ENCODE measurements around the gene ACTBL2. TPM values are rescaled to one million over a fixed set of nuclear protein-coding genes. Genes with fewer than 3 reads are reported as not detected.

Gene ACTBL2
- total RNA-seq, 1 experiment from 2014 or later = not detected

- ChIA-PET POLR2A (ENCODE audit: low non-redundant PET) (no interaction called here), CTCF (no interaction called here)
- BruUV-seq (replicated peaks) = no TSS peak
- Histone ChIP-seq H3K27ac (ENCODE audit: low read depth, low read length, poor library complexity, severe bottlenecking) (no peak overlapping the region), H3K36me3 (ENCODE audit: insufficient read depth, low read length, poor library complexity, severe bottlenecking) (no peaks in the 10 kb centered on the region), H3K27me3 (replicated peaks; ENCODE audit: insufficient read depth, low read depth, low read length, poor library complexity) (no peaks in the 10 kb centered on the region), H3K4me1 (ENCODE audit: insufficient read depth, low read length, poor library complexity, severe bottlenecking) (peaks cover 17% of the 10 kb centered on the region), H3K4me3 (ENCODE audit: low read depth, low read length, poor library complexity, severe bottlenecking) (no peak overlapping the region), H3K9me3 (ENCODE audit: low read depth, low read length, poor library complexity, severe bottlenecking) (no peaks in the 10 kb centered on the region)
- intact Hi-C loops (cut with micrococcal nuclease; ENCODE audit: unreplicated experiment) = no loop called here
- TF ChIP-seq, protein P1, sequence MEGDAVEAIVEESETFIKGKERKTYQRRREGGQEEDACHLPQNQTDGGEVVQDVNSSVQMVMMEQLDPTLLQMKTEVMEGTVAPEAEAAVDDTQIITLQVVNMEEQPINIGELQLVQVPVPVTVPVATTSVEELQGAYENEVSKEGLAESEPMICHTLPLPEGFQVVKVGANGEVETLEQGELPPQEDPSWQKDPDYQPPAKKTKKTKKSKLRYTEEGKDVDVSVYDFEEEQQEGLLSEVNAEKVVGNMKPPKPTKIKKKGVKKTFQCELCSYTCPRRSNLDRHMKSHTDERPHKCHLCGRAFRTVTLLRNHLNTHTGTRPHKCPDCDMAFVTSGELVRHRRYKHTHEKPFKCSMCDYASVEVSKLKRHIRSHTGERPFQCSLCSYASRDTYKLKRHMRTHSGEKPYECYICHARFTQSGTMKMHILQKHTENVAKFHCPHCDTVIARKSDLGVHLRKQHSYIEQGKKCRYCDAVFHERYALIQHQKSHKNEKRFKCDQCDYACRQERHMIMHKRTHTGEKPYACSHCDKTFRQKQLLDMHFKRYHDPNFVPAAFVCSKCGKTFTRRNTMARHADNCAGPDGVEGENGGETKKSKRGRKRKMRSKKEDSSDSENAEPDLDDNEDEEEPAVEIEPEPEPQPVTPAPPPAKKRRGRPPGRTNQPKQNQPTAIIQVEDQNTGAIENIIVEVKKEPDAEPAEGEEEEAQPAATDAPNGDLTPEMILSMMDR (conservative IDR thresholded peaks at IDR 0.05; ENCODE audit: low read depth, low read length) = no peak
- no peak for TF ChIP-seq EZH2 (IDR thresholded peaks at IDR 0.05; ENCODE audit: borderline replicate concordance, low read depth, low read length, poor library complexity, severe bottlenecking)
- DNase-seq (ENCODE audit: low spot score) = no peak
These were observed 26.0 kb downstream of the ACTBL2 start for GRCh38 chr5:57456531-57457135.

DNA sequence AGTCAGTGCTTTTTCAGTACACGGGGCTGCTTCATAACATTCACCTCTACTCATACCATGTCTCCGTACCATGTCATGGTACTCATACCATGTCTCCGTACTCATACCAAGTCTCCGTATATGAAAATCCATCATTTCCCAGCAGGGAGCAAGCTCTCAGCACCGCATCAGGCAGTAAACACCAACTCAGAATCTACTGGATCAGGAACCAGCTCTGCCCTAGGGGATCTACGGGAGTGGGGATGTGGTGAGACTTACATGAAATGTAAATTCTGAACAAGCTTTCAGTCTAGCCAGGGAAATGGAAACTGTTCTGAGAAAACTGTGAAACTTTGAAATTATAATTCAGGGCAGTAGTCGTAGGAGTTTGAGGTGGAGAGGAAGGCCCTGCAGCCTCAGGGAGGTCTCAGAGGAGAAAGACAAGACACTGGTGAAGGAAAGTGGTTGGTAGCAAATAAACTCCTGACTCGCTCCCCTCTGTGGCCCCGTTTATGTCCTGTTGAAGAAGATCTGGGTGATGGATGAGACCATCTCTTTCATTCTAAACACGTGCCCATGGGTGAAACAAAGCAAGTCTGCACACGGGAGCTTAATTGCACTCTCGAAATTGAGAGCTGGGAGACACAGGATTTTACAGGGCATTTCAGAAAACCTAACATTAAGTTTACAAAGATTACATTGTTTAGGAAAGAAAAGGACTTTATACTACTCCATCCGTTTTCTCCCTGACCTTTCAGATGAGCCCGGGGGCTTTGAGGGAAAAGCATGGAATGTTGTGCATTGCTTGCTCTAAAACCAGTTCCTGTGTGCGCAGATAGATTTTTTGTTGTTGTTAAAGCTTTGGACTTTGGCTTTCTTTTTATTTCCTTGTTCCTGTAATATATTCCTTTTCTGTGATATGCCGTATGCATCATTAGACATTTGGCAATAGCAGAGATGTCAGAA lies 26.8 kb downstream of the ACTBL2 start:
- Histone ChIP-seq H3K4me3 (ENCODE audit: low read depth, low read length, poor library complexity, severe bottlenecking) (no peak overlapping the region), H3K4me1 (ENCODE audit: insufficient read depth, low read length, poor library complexity, severe bottlenecking) (peaks cover 25% of the 10 kb centered on the region), H3K27me3 (replicated peaks; ENCODE audit: insufficient read depth, low read depth, low read length, poor library complexity) (no peaks in the 10 kb centered on the region), H3K36me3 (ENCODE audit: insufficient read depth, low read length, poor library complexity, severe bottlenecking) (no peaks in the 10 kb centered on the region), H3K27ac (ENCODE audit: low read depth, low read length, poor library complexity, severe bottlenecking) (no peak overlapping the region), H3K9me3 (ENCODE audit: low read depth, low read length, poor library complexity, severe bottlenecking) (no peaks in the 10 kb centered on the region)
- TF ChIP-seq, protein P1 (conservative IDR thresholded peaks at IDR 0.05; ENCODE audit: low read depth, low read length) = no peak
- no peak for TF ChIP-seq EZH2 (IDR thresholded peaks at IDR 0.05; ENCODE audit: borderline replicate concordance, low read depth, low read length, poor library complexity, severe bottlenecking)
- no TSS peak for BruUV-seq (replicated peaks)
- intact Hi-C loops (cut with micrococcal nuclease; ENCODE audit: unreplicated experiment) = no loop called here
- POLR2A ChIA-PET (ENCODE audit: low non-redundant PET) = no interaction called here
- CTCF ChIA-PET = no interaction called here
- no peak for DNase-seq (ENCODE audit: low spot score)

DNA sequence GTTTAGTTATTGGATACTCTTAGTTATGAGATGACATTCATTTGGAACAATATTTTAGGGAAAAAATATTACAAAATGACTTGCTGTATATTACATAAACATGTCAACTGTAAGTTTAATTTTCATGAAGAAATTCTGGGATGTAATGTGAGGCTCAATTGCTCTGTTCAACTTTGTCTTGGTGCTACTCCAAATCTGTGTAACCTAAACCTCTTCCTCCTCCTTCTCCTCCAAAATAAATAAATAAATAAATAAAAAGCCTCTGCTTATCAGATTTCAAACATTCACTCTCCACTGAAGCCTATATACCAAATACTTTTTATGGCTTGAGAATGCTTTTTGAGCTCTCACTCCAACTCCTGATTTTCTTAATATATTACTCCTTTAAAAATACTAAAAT lies 27.7 kb downstream of the ACTBL2 start:
- no peak for DNase-seq (ENCODE audit: low spot score)
- no peak overlapping the region for H3K27ac ChIP-seq (ENCODE audit: low read depth, low read length, poor library complexity, severe bottlenecking)
- TF ChIP-seq, protein P1 (conservative IDR thresholded peaks at IDR 0.05; ENCODE audit: low read depth, low read length) = no peak
- no peak for TF ChIP-seq EZH2 (IDR thresholded peaks at IDR 0.05; ENCODE audit: borderline replicate concordance, low read depth, low read length, poor library complexity, severe bottlenecking)
- H3K27me3 ChIP-seq (replicated peaks; ENCODE audit: insufficient read depth, low read depth, low read length, poor library complexity) = no peaks in the 10 kb centered on the region
- intact Hi-C loops (cut with micrococcal nuclease; ENCODE audit: unreplicated experiment) = no loop called here
- BruUV-seq (replicated peaks) = no TSS peak
- CTCF ChIA-PET = no interaction called here
- H3K36me3 ChIP-seq (ENCODE audit: insufficient read depth, low read length, poor library complexity, severe bottlenecking) = no peaks in the 10 kb centered on the region
- no peak overlapping the region for H3K4me3 ChIP-seq (ENCODE audit: low read depth, low read length, poor library complexity, severe bottlenecking)
- POLR2A ChIA-PET (ENCODE audit: low non-redundant PET) = no interaction called here
- no peaks in the 10 kb centered on the region for H3K9me3 ChIP-seq (ENCODE audit: low read depth, low read length, poor library complexity, severe bottlenecking)
- peaks cover 34% of the 10 kb centered on the region for H3K4me1 ChIP-seq (ENCODE audit: insufficient read depth, low read length, poor library complexity, severe bottlenecking)

All from A673 (cell line).